ENCODE data around the gene KCTD7. TPM values are rescaled to one million over a fixed set of nuclear protein-coding genes. Genes with fewer than 3 reads are reported as not detected.

Gene KCTD7
- total RNA-seq, 1 experiment from 2014 or later: 11.6 TPM

GRCh38 chr7:66657798-66658197 is 29.1 kb downstream of the KCTD7 start:
- ATAC-seq (no peak), DNase-seq (ENCODE audit: low spot score) (no peak)
- no peak for TF ChIP-seq ARID4B (CRISPR knock-in tag; IDR thresholded peaks at IDR 0.05; ENCODE audit: borderline replicate concordance)
- TF ChIP-seq E2F4 (CRISPR knock-in tag; IDR thresholded peaks at IDR 0.05; ENCODE audit: borderline replicate concordance, low read depth): no peak
- TF ChIP-seq ERG (CRISPR knock-in tag; IDR thresholded peaks at IDR 0.05): no peak
- no peak for TF ChIP-seq CBFB (CRISPR knock-in tag; IDR thresholded peaks at IDR 0.05; ENCODE audit: low read depth)
- no peak for TF ChIP-seq KAT7 (CRISPR knock-in tag; IDR thresholded peaks at IDR 0.05; ENCODE audit: borderline replicate concordance)
- TF ChIP-seq E2F5 (CRISPR knock-in tag; IDR thresholded peaks at IDR 0.05): no peak
- no peak for TF ChIP-seq TEAD4 (CRISPR knock-in tag; IDR thresholded peaks at IDR 0.05)
- no peak for TF ChIP-seq SOX15 (CRISPR knock-in tag; IDR thresholded peaks at IDR 0.05)
- TF ChIP-seq ZNF416 (CRISPR knock-in tag; IDR thresholded peaks at IDR 0.05): no peak
- no peak for TF ChIP-seq USF1 (CRISPR knock-in tag; IDR thresholded peaks at IDR 0.05)
- TF ChIP-seq MYBL2 (CRISPR knock-in tag; IDR thresholded peaks at IDR 0.05): no peak
- POLR2A ChIA-PET: no interaction called here
- Mint-ChIP-seq H3K4me1 (peaks cover 11% of the 10 kb centered on the region), H3K36me3 (peaks cover 9% of the 10 kb centered on the region), H3K4me3 (no peak overlapping the region), H3K27me3 (ENCODE audit: low read depth) (no peaks in the 10 kb centered on the region), H3K27ac (no peak overlapping the region), H3K9me3 (peaks cover 6% of the 10 kb centered on the region)
- CTCF ChIA-PET: no interaction called here

GRCh38 chr7:66662646-66663264 is 34.1 kb downstream of the KCTD7 start:
- no peak for DNase-seq (ENCODE audit: low spot score)
- TF ChIP-seq FOXP1 (CRISPR knock-in tag; IDR thresholded peaks at IDR 0.05; ENCODE audit: borderline replicate concordance): 0 out of 2 replicates have a peak, but pooled peaks have one; percentile 25
- TF ChIP-seq TP53 (CRISPR knock-in tag; IDR thresholded peaks at IDR 0.05): no peak
- Mint-ChIP-seq H3K27ac (no peak overlapping the region), H3K36me3 (peaks cover 14% of the 10 kb centered on the region), H3K9me3 (peaks cover 11% of the 10 kb centered on the region), H3K27me3 (ENCODE audit: low read depth) (no peaks in the 10 kb centered on the region), H3K4me3 (no peak overlapping the region), H3K4me1 (no peaks in the 10 kb centered on the region)
- POLR2A ChIA-PET: no interaction called here
- no peak for ATAC-seq
- CTCF ChIA-PET: no interaction called here
